PC-3 (cell line): Measurements from ENCODE around the gene HBG2. TPM values are rescaled to one million over a fixed set of nuclear protein-coding genes. Genes with fewer than 3 reads are reported as not detected.

ENCODE experiments used
- ATAC-seq: fragments of 200-7000 bp; cut with Tn5 transposase; 2 replicates; pipeline ENCODE4 v1.9.1; 2020; ENCODE audit warnings: mild to moderate bottlenecking, moderate library complexity
- BruUV-seq: library from RNA; stranded (reverse); fragments of 400-500 nt; replicated peaks from 2 replicates; lab custom pipeline; 2021; lab: Mats Ljungman, UMichigan
- CTCF ChIA-PET: fragments of 300-600 bp; sonication (Branson Sonifier 250); formaldehyde crosslinking; loops from one replicate; lab custom pipeline; 2022; ENCODE audit warnings: antibody characterized with exemption; lab: Charles Lee
- POLR2A ChIA-PET: fragments of 300-600 bp; sonication (Branson Sonifier 250); formaldehyde crosslinking; loops from one replicate; lab custom pipeline; 2022; ENCODE audit warnings: antibody characterized with exemption; ENCODE audit not compliant: unreplicated experiment; lab: Charles Lee
- DNase-seq: peaks from one replicate; pipeline ENCODE4 v3.0.0-alpha.2; 2015
- H2AFZ ChIP-seq: fragments of 300-600 bp; sonication (generic); 2 replicates; pipeline ENCODE4 v1.6.0; 2016; ENCODE audit warnings: antibody characterized with exemption, low read length
- H3F3A ChIP-seq: fragments of 300-600 bp; sonication (generic); one replicate; pipeline ENCODE4 v1.6.0; 2017; ENCODE audit warnings: antibody characterized with exemption, low read length, control low read depth, mild to moderate bottlenecking; ENCODE audit not compliant: unreplicated experiment
- H3K27ac ChIP-seq: fragments of 300-600 bp; sonication (generic); 2 replicates; pipeline ENCODE4 v1.5.1; 2016; ENCODE audit warnings: mild to moderate bottlenecking, low read length
- H3K27me3 ChIP-seq: fragments of 300-600 bp; sonication (generic); 2 replicates; pipeline ENCODE4 v1.6.1; 2016; ENCODE audit warnings: low read length, mixed read lengths
- H3K36me3 ChIP-seq: fragments of 300-600 bp; sonication (generic); 2 replicates; pipeline ENCODE4 v1.6.1; 2016; ENCODE audit warnings: low read depth, mixed run types, low read length, mixed read lengths
- H3K4me1 ChIP-seq: fragments of 300-600 bp; sonication (generic); 2 replicates; pipeline ENCODE4 v1.5.1; 2016; ENCODE audit warnings: low read length; ENCODE audit not compliant: insufficient read depth
- H3K4me2 ChIP-seq: fragments of 300-600 bp; sonication (generic); 2 replicates; pipeline ENCODE4 v1.6.0; 2016; ENCODE audit warnings: low read length
- H3K4me3 ChIP-seq: fragments of 300-600 bp; sonication (generic); 2 replicates; pipeline ENCODE4 v1.5.1; 2016; ENCODE audit warnings: mild to moderate bottlenecking, low read length, mixed read lengths
- H3K79me2 ChIP-seq: fragments of 300-600 bp; sonication (generic); 2 replicates; pipeline ENCODE4 v1.6.1; 2017; ENCODE audit warnings: low read length, mixed read lengths
- H3K9ac ChIP-seq: fragments of 300-600 bp; sonication (generic); 2 replicates; pipeline ENCODE4 v1.6.0; 2016; ENCODE audit warnings: mild to moderate bottlenecking, low read length
- H3K9me2 ChIP-seq: fragments of 300-600 bp; sonication (generic); replicated peaks from 2 replicates; pipeline ENCODE4 v1.6.1; 2016; ENCODE audit warnings: mixed run types, low read length, mixed read lengths
- H3K9me3 ChIP-seq: fragments of 300-600 bp; sonication (generic); 2 replicates; pipeline ENCODE4 v1.6.1; 2016; ENCODE audit warnings: low read length, mixed read lengths
- H4K20me1 ChIP-seq: fragments of 300-600 bp; sonication (generic); 2 replicates; pipeline ENCODE4 v1.6.1; 2016; ENCODE audit warnings: low read length, mixed read lengths
- EZH2 ChIP-seq: fragments of 300-600 bp; sonication (generic); IDR thresholded peaks from one replicate; pipeline ENCODE4 v1.6.1; 2017; ENCODE audit warnings: antibody characterized with exemption, mild to moderate bottlenecking, low read length; ENCODE audit not compliant: unreplicated experiment
- EZH2phosphoT487 ChIP-seq: fragments of 300-600 bp; sonication (generic); IDR thresholded peaks from 2 replicates; pipeline ENCODE4 v1.6.1; 2018; ENCODE audit warnings: mild to moderate bottlenecking, antibody characterized with exemption, low read length, borderline replicate concordance
- intact Hi-C: fragments of 100-400 bp; cut with micrococcal nuclease; formaldehyde crosslinking; loops from 2 replicates; pipeline ENCODE4 v1.9.0; 2023
- total RNA-seq: library from RNA; depleted of rRNA; stranded (reverse); fragments of >200 nt; gene quantifications from 2 replicates; pipeline ENCODE4 v1.2.3, GENCODE V29; 2014
- TF ChIP-seq, protein P1 (sequence below): fragments of 300-600 bp; sonication (generic); conservative IDR thresholded peaks from 2 replicates; pipeline ENCODE4 v1.5.1; 2017; ENCODE audit warnings: antibody characterized with exemption, low read depth, mild to moderate bottlenecking, low read length

The HBG2 gene
- total RNA-seq, 1 experiment from 2014 or later = not detected

DNA sequence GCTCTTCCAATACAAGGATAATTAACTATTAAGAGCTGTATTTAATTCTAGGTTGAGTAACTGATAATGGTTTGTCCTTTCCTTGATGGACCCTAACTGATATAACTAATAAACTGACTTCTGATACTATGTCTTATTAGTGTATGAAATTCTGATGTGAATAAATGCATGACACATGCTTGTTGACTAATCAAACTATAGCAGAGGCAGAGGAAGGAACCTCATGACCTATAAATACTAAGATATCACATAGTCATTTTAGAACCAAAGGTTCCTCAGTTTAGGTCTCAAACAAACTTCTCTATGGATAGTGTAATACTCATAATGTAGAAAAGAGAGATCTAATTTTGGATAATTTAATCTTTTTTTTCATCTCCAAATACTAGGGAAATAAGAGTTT, 15.5 kb downstream of the HBG2 start:
- no peak overlapping the region for H3K4me3 ChIP-seq
- H2AFZ ChIP-seq = no peak overlapping the region
- no peak overlapping the region for H3K27ac ChIP-seq
- H3K27me3 ChIP-seq = no peaks in the 10 kb centered on the region
- no peaks in the 10 kb centered on the region for H3K4me1 ChIP-seq
- no peaks in the 10 kb centered on the region for H4K20me1 ChIP-seq
- no peaks in the 10 kb centered on the region for H3K9me2 ChIP-seq
- H3K4me2 ChIP-seq = no peak overlapping the region
- H3K79me2 ChIP-seq = no peaks in the 10 kb centered on the region
- TF ChIP-seq, protein P1, sequence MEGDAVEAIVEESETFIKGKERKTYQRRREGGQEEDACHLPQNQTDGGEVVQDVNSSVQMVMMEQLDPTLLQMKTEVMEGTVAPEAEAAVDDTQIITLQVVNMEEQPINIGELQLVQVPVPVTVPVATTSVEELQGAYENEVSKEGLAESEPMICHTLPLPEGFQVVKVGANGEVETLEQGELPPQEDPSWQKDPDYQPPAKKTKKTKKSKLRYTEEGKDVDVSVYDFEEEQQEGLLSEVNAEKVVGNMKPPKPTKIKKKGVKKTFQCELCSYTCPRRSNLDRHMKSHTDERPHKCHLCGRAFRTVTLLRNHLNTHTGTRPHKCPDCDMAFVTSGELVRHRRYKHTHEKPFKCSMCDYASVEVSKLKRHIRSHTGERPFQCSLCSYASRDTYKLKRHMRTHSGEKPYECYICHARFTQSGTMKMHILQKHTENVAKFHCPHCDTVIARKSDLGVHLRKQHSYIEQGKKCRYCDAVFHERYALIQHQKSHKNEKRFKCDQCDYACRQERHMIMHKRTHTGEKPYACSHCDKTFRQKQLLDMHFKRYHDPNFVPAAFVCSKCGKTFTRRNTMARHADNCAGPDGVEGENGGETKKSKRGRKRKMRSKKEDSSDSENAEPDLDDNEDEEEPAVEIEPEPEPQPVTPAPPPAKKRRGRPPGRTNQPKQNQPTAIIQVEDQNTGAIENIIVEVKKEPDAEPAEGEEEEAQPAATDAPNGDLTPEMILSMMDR = no peak
- TF ChIP-seq EZH2 (no peak), EZH2phosphoT487 (no peak)
- H3F3A ChIP-seq = no peaks in the 10 kb centered on the region
- POLR2A ChIA-PET = no interaction called here
- H3K9ac ChIP-seq = no peak overlapping the region
- intact Hi-C loops = no loop called here
- no TSS peak for BruUV-seq
- no peaks in the 10 kb centered on the region for H3K9me3 ChIP-seq
- no peaks in the 10 kb centered on the region for H3K36me3 ChIP-seq
- CTCF ChIA-PET = no interaction called here
- ATAC-seq (no peak), DNase-seq (no peak)

DNA sequence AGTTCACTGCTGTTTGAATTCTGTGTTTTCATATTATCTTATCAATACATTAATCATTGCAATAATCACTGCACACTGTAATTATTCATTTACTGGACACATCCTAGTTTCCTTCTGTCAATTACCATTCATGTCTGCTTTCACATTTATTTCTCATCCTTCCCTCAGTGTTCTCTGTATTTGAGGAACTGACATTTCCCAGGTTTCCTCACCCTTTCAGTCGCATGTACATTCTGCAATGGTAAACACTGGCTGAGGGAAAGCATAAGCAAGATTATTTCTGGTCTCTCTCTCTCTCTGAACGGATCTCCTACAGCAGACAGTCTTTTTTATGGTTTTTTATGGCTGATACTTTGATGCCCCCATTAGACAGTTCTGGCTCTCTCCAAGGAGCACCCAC, 16.1 kb downstream of the HBG2 start:
- Histone ChIP-seq H4K20me1 (no peaks in the 10 kb centered on the region), H3K4me3 (no peak overlapping the region), H3K79me2 (no peaks in the 10 kb centered on the region), H3K27me3 (no peaks in the 10 kb centered on the region), H3K27ac (no peak overlapping the region), H3K36me3 (no peaks in the 10 kb centered on the region), H3F3A (no peaks in the 10 kb centered on the region), H2AFZ (no peak overlapping the region), H3K9ac (no peak overlapping the region), H3K9me3 (no peaks in the 10 kb centered on the region), H3K4me2 (no peak overlapping the region), H3K9me2 (no peaks in the 10 kb centered on the region), H3K4me1 (no peaks in the 10 kb centered on the region)
- ATAC-seq (no peak), DNase-seq (no peak)
- BruUV-seq = no TSS peak
- POLR2A ChIA-PET = no interaction called here
- no peak for TF ChIP-seq EZH2phosphoT487
- TF ChIP-seq, protein P1 = no peak
- intact Hi-C loops = no loop called here
- CTCF ChIA-PET = no interaction called here

DNA sequence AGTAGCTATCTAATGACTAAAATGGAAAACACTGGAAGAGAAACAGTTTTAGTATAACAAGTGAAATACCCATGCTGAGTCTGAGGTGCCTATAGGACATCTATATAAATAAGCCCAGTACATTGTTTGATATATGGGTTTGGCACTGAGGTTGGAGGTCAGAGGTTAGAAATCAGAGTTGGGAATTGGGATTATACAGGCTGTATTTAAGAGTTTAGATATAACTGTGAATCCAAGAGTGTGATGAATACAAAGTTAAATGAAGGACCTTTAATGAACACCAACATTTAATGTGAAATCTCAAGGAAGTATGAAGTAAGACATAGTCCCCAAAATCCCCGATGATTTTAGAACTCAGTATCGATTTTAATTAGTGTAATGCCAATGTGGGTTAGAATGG, 17.2 kb downstream of the HBG2 start:
- no TSS peak for BruUV-seq
- DNase-seq (no peak), ATAC-seq (no peak)
- no peaks in the 10 kb centered on the region for H3K9me3 ChIP-seq
- CTCF ChIA-PET = interaction anchor here (0.6 kb wide), 1 partner anchor 39 kb away, joined by 3 read pairs; no protein-coding TSS in a partner anchor
- no peak for TF ChIP-seq EZH2phosphoT487
- no peak for TF ChIP-seq EZH2
- TF ChIP-seq, protein P1 = no peak
- no peak overlapping the region for H3K9ac ChIP-seq
- no peak overlapping the region for H3K27ac ChIP-seq
- H3K9me2 ChIP-seq = no peaks in the 10 kb centered on the region
- POLR2A ChIA-PET = no interaction called here
- H3K27me3 ChIP-seq = no peaks in the 10 kb centered on the region
- no peaks in the 10 kb centered on the region for H3K79me2 ChIP-seq
- intact Hi-C loops = no loop called here
- no peaks in the 10 kb centered on the region for H3F3A ChIP-seq
- H3K4me1 ChIP-seq = no peaks in the 10 kb centered on the region
- no peak overlapping the region for H3K4me2 ChIP-seq
- no peak overlapping the region for H2AFZ ChIP-seq
- no peaks in the 10 kb centered on the region for H4K20me1 ChIP-seq
- no peak overlapping the region for H3K4me3 ChIP-seq
- H3K36me3 ChIP-seq = no peaks in the 10 kb centered on the region
